HCT116 (cell line): ENCODE data around the gene STK32C. TPM values are rescaled to one million over a fixed set of nuclear protein-coding genes. Genes with fewer than 3 reads are reported as not detected.

Source experiments
- ATAC-seq: fragments of 200-7000 bp; cut with Tn5 transposase; 2 replicates; pipeline ENCODE4 v1.9.1; 2020; ENCODE audit warnings: mild to moderate bottlenecking, moderate library complexity
- BruUV-seq: library from RNA; stranded (reverse); fragments of 400-500 nt; replicated peaks from 2 replicates; lab custom pipeline; 2021; lab: Mats Ljungman, UMichigan
- CTCF ChIA-PET: fragments of 300-600 bp; sonication (Branson Sonifier 250); formaldehyde crosslinking; loops from one replicate; lab custom pipeline; 2021; ENCODE audit warnings: antibody characterized with exemption; lab: Charles Lee
- POLR2A ChIA-PET: fragments of 300-600, 350-600 bp; sonication (Branson Sonifier 250); formaldehyde crosslinking; loops from one replicate; lab custom pipeline; 2021; ENCODE audit warnings: antibody characterized with exemption; lab: Charles Lee
- RAD21 ChIA-PET, 2 experiments: fragments of 300-600 bp; sonication (Branson Sonifier 250); formaldehyde crosslinking; loops; one replicate each; lab custom pipeline; 2023; ENCODE audit warnings: low total read pairs in 2 of 2; ENCODE audit not compliant: uncharacterized antibody in 2 of 2, unreplicated experiment in 2 of 2, low non-redundant PET in 1 of 2; lab: Charles Lee
- DNase-seq: peaks from one replicate; pipeline ENCODE4 v3.0.0-alpha.2; 2010; ENCODE audit warnings: low read depth, low spot score
- H2AFZ ChIP-seq: fragments of 200-600 bp; shearing (Covaris generic), sonication (generic); 2 replicates; pipeline ENCODE4 v1.6.1; 2017; ENCODE audit warnings: low read depth, mixed run types, mixed read lengths, antibody characterized with exemption, low read length; ENCODE audit not compliant: poor library complexity, severe bottlenecking
- H3K27ac ChIP-seq: 2 replicates; pipeline ENCODE4 v1.5.1; 2012; ENCODE audit warnings: low read depth, low read length
- H3K27me3 ChIP-seq: fragments of 200-600 bp; sonication (generic); 2 replicates; pipeline ENCODE4 v1.6.1; 2016; ENCODE audit warnings: mixed run types, low read length, mixed read lengths; ENCODE audit not compliant: insufficient read depth
- H3K36me3 ChIP-seq, 2 experiments: fragments of 200-500 bp in 1 of 2; fragments of 200-600 bp in 1 of 2; sonication (Bioruptor generic) in 1 of 2; sonication (generic) in 1 of 2; 2 replicates each; pipeline versions ENCODE4 v1.5.1 to v1.6.1; 2014 to 2016; ENCODE audit warnings: low read length in 2 of 2, inconsistent platforms in 1 of 2, mixed read lengths in 1 of 2, mixed run types in 1 of 2; ENCODE audit not compliant: insufficient read depth in 2 of 2, control insufficient read depth in 1 of 2
- H3K4me1 ChIP-seq, 2 experiments: fragments of 200-600 bp in 1 of 2; sonication (generic) in 1 of 2; 2 replicates each; pipeline versions ENCODE4 v1.5.1 to v1.6.1; 2012 to 2017; ENCODE audit warnings: low read length in 2 of 2, inconsistent platforms in 1 of 2, mild to moderate bottlenecking in 1 of 2, mixed read lengths in 1 of 2, mixed run types in 1 of 2, moderate library complexity in 1 of 2; ENCODE audit not compliant: insufficient read depth in 2 of 2, control insufficient read depth in 1 of 2
- H3K4me2 ChIP-seq: fragments of 200-600 bp; sonication (generic); 2 replicates; pipeline ENCODE4 v1.6.1; 2017; ENCODE audit warnings: mixed run types, low read length, mixed read lengths
- H3K4me3 ChIP-seq, 2 experiments: fragments of 200-600 bp in 1 of 2; sonication (generic) in 1 of 2; replicated peaks in 1 of 2; 2 replicates each; pipeline ENCODE4 v1.5.1; 2011 to 2016; ENCODE audit warnings: low read length in 2 of 2, control low read depth in 1 of 2, low read depth in 1 of 2, mild to moderate bottlenecking in 1 of 2, mixed read lengths in 1 of 2, mixed run types in 1 of 2
- H3K79me2 ChIP-seq: fragments of 200-600 bp; sonication (generic); 2 replicates; pipeline ENCODE4 v1.6.1; 2017; ENCODE audit warnings: mild to moderate bottlenecking, mixed run types, low read length, moderate library complexity, mixed read lengths; ENCODE audit not compliant: insufficient read depth
- H3K9ac ChIP-seq: fragments of 200-600 bp; sonication (generic); 2 replicates; pipeline ENCODE4 v1.6.1; 2016; ENCODE audit warnings: low read length, mixed read lengths
- H3K9me2 ChIP-seq: fragments of 200-600 bp; sonication (generic), shearing (Covaris generic); 2 replicates; pipeline ENCODE4 v1.6.1; 2017; ENCODE audit warnings: mixed run types, mild to moderate bottlenecking, moderate library complexity; ENCODE audit not compliant: insufficient read depth
- H3K9me3 ChIP-seq, 2 experiments: fragments of 200-500 bp in 1 of 2; fragments of 200-600 bp in 1 of 2; sonication (Bioruptor generic) in 1 of 2; sonication (generic) in 1 of 2; 2 replicates each; pipeline ENCODE4 v1.6.1; 2014 to 2017; ENCODE audit warnings: low read length in 2 of 2, mixed read lengths in 2 of 2, inconsistent platforms in 1 of 2, low read depth in 1 of 2, mild to moderate bottlenecking in 1 of 2, mixed run types in 1 of 2, moderate library complexity in 1 of 2; ENCODE audit not compliant: control insufficient read depth in 1 of 2, insufficient read depth in 1 of 2
- H4K20me1 ChIP-seq: fragments of 200-600 bp; sonication (generic), shearing (Covaris generic); 2 replicates; pipeline ENCODE4 v1.6.1; 2017; ENCODE audit warnings: mixed run types, mild to moderate bottlenecking, moderate library complexity; ENCODE audit not compliant: insufficient read depth
- ATF3 ChIP-seq: IDR thresholded peaks from 2 replicates; pipeline ENCODE4 v1.6.1; 2012
- CBX3 ChIP-seq: IDR thresholded peaks from 2 replicates; pipeline ENCODE4 v1.6.1; 2012; ENCODE audit warnings: low read depth
- CEBPB ChIP-seq: IDR thresholded peaks from 2 replicates; pipeline ENCODE4 v1.6.1; 2012; ENCODE audit warnings: low read depth
- EGR1 ChIP-seq: IDR thresholded peaks from 2 replicates; pipeline ENCODE4 v1.6.1; 2012; ENCODE audit warnings: low read depth
- FOSL1 ChIP-seq: IDR thresholded peaks from 2 replicates; pipeline ENCODE4 v1.6.1; 2012; ENCODE audit warnings: low read depth
- MAX ChIP-seq: IDR thresholded peaks from 2 replicates; pipeline ENCODE4 v1.6.1; 2012
- POLR2A ChIP-seq: IDR thresholded peaks from 2 replicates; pipeline ENCODE4 v1.7.0; 2011; ENCODE audit warnings: borderline replicate concordance; ENCODE audit not compliant: insufficient read depth, insufficient read length; ENCODE audit errors: extremely low read depth
- REST ChIP-seq: IDR thresholded peaks from 2 replicates; pipeline ENCODE4 v1.6.1; 2012; ENCODE audit warnings: low read depth
- SIN3A ChIP-seq: IDR thresholded peaks from 2 replicates; pipeline ENCODE4 v1.6.1; 2012; ENCODE audit warnings: low read depth
- SP1 ChIP-seq: IDR thresholded peaks from 2 replicates; pipeline ENCODE4 v1.6.1; 2012; ENCODE audit warnings: low read depth
- SRF ChIP-seq: IDR thresholded peaks from 2 replicates; pipeline ENCODE4 v1.6.1; 2012; ENCODE audit warnings: low read depth
- TCF7L2 ChIP-seq: IDR thresholded peaks from 2 replicates; pipeline ENCODE4 v1.7.0; 2011; ENCODE audit warnings: borderline replicate concordance, inconsistent platforms; ENCODE audit not compliant: insufficient read depth, insufficient read length; ENCODE audit errors: extremely low read depth
- YY1 ChIP-seq: IDR thresholded peaks from 2 replicates; pipeline ENCODE4 v1.6.1; 2011; ENCODE audit warnings: low read length, low read depth, moderate library complexity, mild to moderate bottlenecking; ENCODE audit not compliant: insufficient replicate concordance; ENCODE audit errors: extremely low read depth
- ZBTB33 ChIP-seq: IDR thresholded peaks from 2 replicates; pipeline ENCODE4 v1.6.1; 2011; ENCODE audit warnings: mild to moderate bottlenecking, low read length, moderate library complexity; ENCODE audit not compliant: insufficient replicate concordance; ENCODE audit errors: extremely low read depth
- ZFX ChIP-seq: fragments of 450-650 bp; IDR thresholded peaks from 2 replicates; pipeline ENCODE4 v1.6.1; 2017
- ZNF274 ChIP-seq: fragments of 200-500 bp; sonication (Bioruptor generic); IDR thresholded peaks from 2 replicates; pipeline ENCODE4 v1.6.1; 2014; ENCODE audit warnings: mild to moderate bottlenecking, low read depth, low read length, inconsistent platforms
- intact Hi-C: fragments of 100-400 bp; cut with micrococcal nuclease; formaldehyde crosslinking; loops from 2 replicates; pipeline ENCODE4 v1.10.0; 2022
- total RNA-seq: library from RNA; stranded (reverse); gene quantifications from one replicate; pipeline ENCODE4 v1.2.1, GENCODE V29; 2021; ENCODE audit not compliant: unreplicated experiment

Gene STK32C
- total RNA-seq, 1 experiment from 2014 or later, result 29.7 TPM

- BruUV-seq, result no TSS peak
- intact Hi-C loops, result no loop called here
- DNase-seq, result no peak
- ChIA-PET RAD21 (no interaction called here), POLR2A (no interaction called here), CTCF (no interaction called here)
- no peak overlapping the region for H3K27ac ChIP-seq
- no peaks in the 10 kb centered on the region for H3K9me3 ChIP-seq
- no peaks in the 10 kb centered on the region for H3K27me3 ChIP-seq
- H3K4me3 ChIP-seq, result no peak overlapping the region
- no peak overlapping the region for H2AFZ ChIP-seq
- H3K36me3 ChIP-seq, result no peaks in the 10 kb centered on the region
- H3K9me2 ChIP-seq, result no peaks in the 10 kb centered on the region
- peaks cover 0 to 8% of the 10 kb centered on the region in 2 experiments; a peak in 1 of 4 replicates for H3K4me1 ChIP-seq
- no peaks in the 10 kb centered on the region for H4K20me1 ChIP-seq
- no peaks in the 10 kb centered on the region for H3K79me2 ChIP-seq
- no peak overlapping the region for H3K4me2 ChIP-seq
- no peak for TF ChIP-seq POLR2A
- no peak overlapping the region for H3K9ac ChIP-seq
- ATAC-seq, result no peak
These were observed 61.5 kb downstream of the STK32C start for GRCh38 chr10:132246296-132246695.

- ATAC-seq, result no peak
- intact Hi-C loops, result no loop called here
- TF ChIP-seq YY1 (no peak), ATF3 (no peak), SIN3A (no peak), ZBTB33 (no peak), POLR2A (no peak), REST (no peak), CEBPB (no peak), TCF7L2 (no peak), ZFX (no peak), ZNF274 (no peak), CBX3 (no peak), SP1 (no peak), EGR1 (no peak), SRF (no peak), FOSL1 (no peak), MAX (no peak)
These were observed 62.7 kb downstream of the STK32C start for GRCh38 chr10:132245056-132245455.

More at GRCh38 chr10:132245056-132245455, 62.7 kb downstream of the STK32C start:
- BruUV-seq, result no TSS peak
- H3K27ac ChIP-seq, result no peak overlapping the region
- H3K9me3 ChIP-seq, result no peaks in the 10 kb centered on the region
- H4K20me1 ChIP-seq, result no peaks in the 10 kb centered on the region
- no peaks in the 10 kb centered on the region for H3K36me3 ChIP-seq
- ChIA-PET CTCF (no interaction called here), RAD21 (no interaction called here), POLR2A (no interaction called here)
- no peak overlapping the region for H2AFZ ChIP-seq
- no peaks in the 10 kb centered on the region for H3K9me2 ChIP-seq
- H3K9ac ChIP-seq, result no peak overlapping the region
- DNase-seq, result no peak
- no peak overlapping the region for H3K4me2 ChIP-seq
- H3K79me2 ChIP-seq, result no peaks in the 10 kb centered on the region
- H3K4me3 ChIP-seq, result no peak overlapping the region
- H3K4me1 ChIP-seq, result peaks cover 0 to 8% of the 10 kb centered on the region in 2 experiments; a peak in 1 of 4 replicates
- no peaks in the 10 kb centered on the region for H3K27me3 ChIP-seq
